Loucy (cell line): ENCODE results near the gene CAMK2D.

ENCODE experiments used
- CTCF ChIP-seq: fragments of 200-600 bp; sonication (generic); conservative IDR thresholded peaks from 2 replicates; pipeline ENCODE4 v1.5.1; 2014; ENCODE audit warnings: mild to moderate bottlenecking, antibody characterized with exemption, low read length
- EZH2phosphoT487 ChIP-seq: fragments of 200-600 bp; IDR thresholded peaks from 2 replicates; pipeline ENCODE4 v1.6.1; 2018; ENCODE audit warnings: antibody characterized with exemption, mild to moderate bottlenecking, moderate library complexity, borderline replicate concordance

GRCh38 chr4:113788888-113789287 is 27.4 kb upstream of the CAMK2D start:
- TF ChIP-seq CTCF: no peak
- no peak for TF ChIP-seq EZH2phosphoT487
